GM23338 (cell line): ENCODE results near the gene KSR2. TPM values are rescaled to one million over a fixed set of nuclear protein-coding genes. Genes with fewer than 3 reads are reported as not detected.

Source experiments
- ATAC-seq: fragments of 200-7000 bp; cut with Tn5 transposase; 3 replicates; pipeline ENCODE4 v1.9.1; 2020
- DNase-seq: peaks from one replicate; pipeline ENCODE4 v3.0.0-alpha.2; 2015; ENCODE audit warnings: low spot score
- H2AFZ ChIP-seq: fragments of 200-600 bp; sonication (generic); 2 replicates; pipeline ENCODE4 v1.8.0; 2016; ENCODE audit warnings: antibody characterized with exemption, mild to moderate bottlenecking, moderate library complexity
- H3F3A ChIP-seq: fragments of 200-600 bp; sonication (generic); replicated peaks from 2 replicates; pipeline ENCODE4 v1.8.0; 2017; ENCODE audit warnings: antibody characterized with exemption, mixed run types, low read depth
- H3K27ac ChIP-seq: fragments of 200-600 bp; sonication (generic); 2 replicates; pipeline ENCODE4 v1.6.1; 2016; ENCODE audit warnings: low read depth
- H3K27me3 ChIP-seq: fragments of 200-600 bp; sonication (generic); 2 replicates; pipeline ENCODE4 v1.8.0; 2016; ENCODE audit warnings: mild to moderate bottlenecking, mixed run types, moderate library complexity; ENCODE audit not compliant: insufficient read depth
- H3K36me3 ChIP-seq: fragments of 200-600 bp; sonication (generic); 2 replicates; pipeline ENCODE4 v1.8.0; 2016; ENCODE audit warnings: mild to moderate bottlenecking; ENCODE audit not compliant: insufficient read depth
- H3K4me1 ChIP-seq: fragments of 200-600 bp; sonication (generic); 2 replicates; pipeline ENCODE4 v1.8.0; 2016; ENCODE audit warnings: mild to moderate bottlenecking, moderate library complexity; ENCODE audit not compliant: insufficient read depth
- H3K4me2 ChIP-seq: fragments of 200-600 bp; sonication (generic); 2 replicates; pipeline ENCODE4 v1.7.1; 2017; ENCODE audit warnings: mixed run types
- H3K4me3 ChIP-seq: fragments of 200-600 bp; sonication (generic); 2 replicates; pipeline ENCODE4 v1.6.1; 2016; ENCODE audit warnings: mixed run types
- H3K79me2 ChIP-seq: fragments of 200-600 bp; sonication (generic); replicated peaks from 2 replicates; pipeline ENCODE4 v1.8.0; 2017; ENCODE audit warnings: mild to moderate bottlenecking; ENCODE audit not compliant: insufficient read depth
- H3K9me2 ChIP-seq: fragments of 200-600 bp; sonication (generic); 2 replicates; pipeline ENCODE4 v1.8.0; 2017; ENCODE audit not compliant: insufficient read depth
- H4K20me1 ChIP-seq: fragments of 200-600 bp; sonication (generic); replicated peaks from 2 replicates; pipeline ENCODE4 v1.8.0; 2017; ENCODE audit warnings: mild to moderate bottlenecking; ENCODE audit not compliant: insufficient read depth
- H3K27ac Mint-ChIP-seq: 2 replicates; pipeline ENCODE4 v1.8.0; 2020; ENCODE audit warnings: inconsistent platforms, mild to moderate bottlenecking, moderate library complexity, mixed read lengths
- H3K27me3 Mint-ChIP-seq: 3 replicates; pipeline ENCODE4 v1.8.0; 2022; ENCODE audit warnings: low read depth, mild to moderate bottlenecking, moderate library complexity, mixed read lengths, inconsistent platforms; ENCODE audit not compliant: insufficient read depth, poor library complexity
- H3K36me3 Mint-ChIP-seq: 3 replicates; pipeline ENCODE4 v1.8.0; 2021; ENCODE audit warnings: low read depth, mild to moderate bottlenecking, inconsistent platforms, moderate library complexity, mixed read lengths
- H3K4me1 Mint-ChIP-seq: 3 replicates; pipeline ENCODE4 v1.8.0; 2020; ENCODE audit warnings: mild to moderate bottlenecking, inconsistent platforms, mixed read lengths
- H3K4me3 Mint-ChIP-seq: 3 replicates; pipeline ENCODE4 v1.8.0; 2021; ENCODE audit warnings: moderate library complexity, mild to moderate bottlenecking, inconsistent platforms, mixed read lengths
- H3K9me3 Mint-ChIP-seq: 3 replicates; pipeline ENCODE4 v1.8.0; 2020; ENCODE audit warnings: moderate library complexity, mild to moderate bottlenecking, inconsistent platforms, mixed read lengths
- CREB1 ChIP-seq: fragments of 250-450 bp; sonication (Bioruptor Pico); IDR thresholded peaks from 2 replicates; pipeline ENCODE4 v1.5.0; 2020; ENCODE audit warnings: low read depth, mild to moderate bottlenecking, moderate library complexity
- EZH2phosphoT487 ChIP-seq: fragments of 200-600 bp; sonication (generic); IDR thresholded peaks from one replicate; pipeline ENCODE4 v1.8.1; 2018; ENCODE audit warnings: antibody characterized with exemption; ENCODE audit not compliant: unreplicated experiment
- NANOG ChIP-seq: IDR thresholded peaks from 2 replicates; pipeline ENCODE4 v1.6.1; 2016; ENCODE audit warnings: antibody characterized with exemption, borderline replicate concordance
- ZNF331 ChIP-seq: fragments of 250-450 bp; sonication (Bioruptor Pico); IDR thresholded peaks from 2 replicates; pipeline ENCODE4 v1.5.0; 2020; ENCODE audit warnings: low read depth, mild to moderate bottlenecking, moderate library complexity
- ZNF462 ChIP-seq: fragments of 250-450 bp; sonication (Bioruptor Pico); IDR thresholded peaks from 2 replicates; pipeline ENCODE4 v1.5.0; 2020; ENCODE audit warnings: mild to moderate bottlenecking, moderate library complexity
- polyA plus RNA-seq: library from polyadenylated mRNA; unstranded; fragments of >200 nt; fragmentation: Nextera tagmentation; extraction: Ambion mirVana; gene quantifications from 2 replicates; pipeline ENCODE4 v1.2.1, GENCODE V29; 2016
- total RNA-seq: library from RNA; depleted of rRNA; stranded (reverse); fragments of >200 nt; shearing (Covaris generic); gene quantifications from 2 replicates; pipeline ENCODE4 v1.2.3, GENCODE V29; 2014

Gene KSR2
- total and polyA plus RNA-seq, 2 experiments from 2014 or later: 1.1 to 2.7 TPM

- Histone ChIP-seq H3K4me3 (no peak overlapping the region), H3K27ac (no peak overlapping the region), H2AFZ (no peak overlapping the region), H3K27me3 (no peaks in the 10 kb centered on the region), H3F3A (no peaks in the 10 kb centered on the region), H3K4me2 (no peak overlapping the region), H3K79me2 (no peaks in the 10 kb centered on the region), H3K36me3 (no peaks in the 10 kb centered on the region), H3K9me2 (no peaks in the 10 kb centered on the region), H4K20me1 (no peaks in the 10 kb centered on the region), H3K4me1 (peaks cover 9% of the 10 kb centered on the region; the same call in 1 of the 2 replicates)
- ATAC-seq: no peak
- Mint-ChIP-seq H3K27ac (no peak overlapping the region), H3K36me3 (no peaks in the 10 kb centered on the region), H3K9me3 (no peaks in the 10 kb centered on the region), H3K4me1 (peaks cover 29% of the 10 kb centered on the region), H3K27me3 (peaks cover 4% of the 10 kb centered on the region), H3K4me3 (no peak overlapping the region)
- DNase-seq: no peak
- TF ChIP-seq NANOG (no peak), ZNF331 (CRISPR knock-in tag) (no peak), EZH2phosphoT487 (no peak), ZNF462 (CRISPR knock-in tag) (no peak)
Observed at GRCh38 chr12:117576053-117576452, 392.7 kb downstream of the KSR2 start.

GRCh38 chr12:117574655-117575054 is 394.1 kb downstream of the KSR2 start:
- ATAC-seq (no peak), DNase-seq (no peak)
- no peaks in the 10 kb centered on the region for H3K9me2 ChIP-seq
- no peaks in the 10 kb centered on the region; the same call in 1 of the 2 replicates for H4K20me1 ChIP-seq
- H3K4me3 ChIP-seq: no peak overlapping the region
- no peak overlapping the region for H3K4me2 ChIP-seq
- TF ChIP-seq ZNF331 (CRISPR knock-in tag) (no peak), CREB1 (CRISPR knock-in tag) (no peak)
- no peak overlapping the region for H3K27ac Mint-ChIP-seq
- H3K9me3 Mint-ChIP-seq: no peaks in the 10 kb centered on the region
- no peak overlapping the region for H2AFZ ChIP-seq
- H3K4me1 ChIP-seq: peaks cover 9% of the 10 kb centered on the region; the same call in 1 of the 2 replicates
- no peak overlapping the region for H3K27ac ChIP-seq
- H3K4me3 Mint-ChIP-seq: no peak overlapping the region
- peaks cover 20% of the 10 kb centered on the region for H3K4me1 Mint-ChIP-seq
- H3K27me3 Mint-ChIP-seq: peaks cover 4% of the 10 kb centered on the region
- H3K79me2 ChIP-seq: no peaks in the 10 kb centered on the region
- H3F3A ChIP-seq: no peaks in the 10 kb centered on the region
- H3K27me3 ChIP-seq: no peaks in the 10 kb centered on the region
- H3K36me3 Mint-ChIP-seq: no peaks in the 10 kb centered on the region
- no peaks in the 10 kb centered on the region for H3K36me3 ChIP-seq
